HepG2 (cell line): ENCODE results near the gene NDUFB10. TPM values are rescaled to one million over a fixed set of nuclear protein-coding genes. Genes with fewer than 3 reads are reported as not detected.

ENCODE experiments used
- ATAC-seq: fragments of 200-7000 bp; cut with Tn5 transposase; 3 replicates; pipeline ENCODE4 v1.9.1; 2020; ENCODE audit warnings: mild to moderate bottlenecking, moderate library complexity
- BruUV-seq: library from RNA; stranded (reverse); fragments of 400-500 nt; replicated peaks from 2 replicates; lab custom pipeline; 2021; lab: Mats Ljungman, UMichigan
- CTCF ChIA-PET: fragments of 300-600 bp; formaldehyde crosslinking; extraction: SDS; loops from one replicate; lab custom pipeline; 2021; ENCODE audit warnings: low total read pairs, inconsistent platforms, low intra/inter-chr PET ratio; lab: Yijun Ruan, JAX
- POLR2A ChIA-PET: fragments of 350-600 bp; sonication (Branson Sonifier 250); formaldehyde crosslinking; loops from one replicate; lab custom pipeline; 2020; ENCODE audit warnings: antibody characterized with exemption, inconsistent platforms; lab: Yijun Ruan, JAX
- DNase-seq: peaks from one replicate; pipeline ENCODE4 v3.0.0-alpha.2; 2015; ENCODE audit warnings: low spot score
- FAIRE-seq: peaks from 3 replicates; lab custom pipeline; 2011; peaks lifted over from hg19 to GRCh38; lab: Jason Lieb, UNC
- H2AFZ ChIP-seq: one replicate; pipeline ENCODE4 v1.6.1; 2011; ENCODE audit warnings: low read length, inconsistent platforms
- H3K27ac ChIP-seq: fragments of 300-600 bp; 3 replicates; pipeline ENCODE4 v1.8.0; 2011; ENCODE audit warnings: mixed run types, mild to moderate bottlenecking, mixed read lengths, low read length, inconsistent platforms; ENCODE audit not compliant: insufficient read depth; ENCODE audit errors: extremely low read length
- H3K27me3 ChIP-seq, 2 experiments: fragments of 200-600 bp in 1 of 2; 2 replicates in 1 of 2; 3 replicates in 1 of 2; pipeline versions ENCODE4 v1.6.0 to v1.8.0; 2011; ENCODE audit warnings: low read length in 2 of 2, mild to moderate bottlenecking in 2 of 2, moderate library complexity in 2 of 2, inconsistent platforms in 1 of 2; ENCODE audit not compliant: insufficient read depth in 2 of 2, control insufficient read depth in 1 of 2
- H3K36me3 ChIP-seq, 2 experiments: fragments of 200-600 bp in 1 of 2; replicated peaks in 1 of 2; 2 replicates in 1 of 2; 3 replicates in 1 of 2; pipeline versions ENCODE4 v1.5.1 to v1.8.0; 2011; ENCODE audit warnings: low read length in 2 of 2, inconsistent platforms in 1 of 2; ENCODE audit not compliant: insufficient read depth in 2 of 2, control insufficient read depth in 1 of 2
- H3K4me1 ChIP-seq: 2 replicates; pipeline ENCODE4 v1.5.1; 2012; ENCODE audit warnings: low read length, inconsistent platforms; ENCODE audit not compliant: insufficient read depth
- H3K4me2 ChIP-seq: 2 replicates; pipeline ENCODE4 v1.6.0; 2011; ENCODE audit warnings: low read depth, low read length, inconsistent platforms
- H3K4me3 ChIP-seq, 3 experiments: fragments of 200-600 bp in 1 of 3; sonication (generic), shearing (Covaris generic) in 1 of 3; replicated peaks in 1 of 3; 2 replicates each; pipeline ENCODE4 v1.5.1; 2011 to 2016; ENCODE audit warnings: low read length in 3 of 3, inconsistent platforms in 2 of 3, low read depth in 2 of 3, mild to moderate bottlenecking in 2 of 3, control low read depth in 1 of 3, mixed read lengths in 1 of 3; ENCODE audit not compliant: insufficient read depth in 1 of 3
- H3K79me2 ChIP-seq: one replicate; pipeline ENCODE4 v1.6.1; 2011; ENCODE audit warnings: low read length, inconsistent platforms; ENCODE audit not compliant: insufficient read depth
- H3K9ac ChIP-seq: 2 replicates; pipeline ENCODE4 v1.6.0; 2011; ENCODE audit warnings: mild to moderate bottlenecking, low read depth, low read length, inconsistent platforms; ENCODE audit not compliant: insufficient read depth
- H3K9me3 ChIP-seq: 2 replicates; pipeline ENCODE4 v1.5.1; 2012; ENCODE audit warnings: mild to moderate bottlenecking, low read length
- H4K20me1 ChIP-seq: 2 replicates; pipeline ENCODE4 v1.6.0; 2011; ENCODE audit warnings: inconsistent platforms, mild to moderate bottlenecking, low read length, moderate library complexity; ENCODE audit not compliant: insufficient read depth
- ATRX ChIP-seq: sonication (generic); formaldehyde crosslinking; IDR thresholded peaks from 2 replicates; pipeline ENCODE4 v1.4.0; 2020; ENCODE audit warnings: missing genetic modification reagents, borderline replicate concordance
- MEF2D ChIP-seq: sonication (generic); formaldehyde crosslinking; IDR thresholded peaks from 2 replicates; pipeline ENCODE4 v1.5.1; 2020; ENCODE audit warnings: mild to moderate bottlenecking, missing genetic modification reagents
- NFKBIZ ChIP-seq: IDR thresholded peaks from 2 replicates; pipeline ENCODE4 v1.6.1; 2018; ENCODE audit warnings: missing genetic modification reagents, missing compliant biosample characterization
- PAXIP1 ChIP-seq: sonication (generic); formaldehyde crosslinking; conservative IDR thresholded peaks from 2 replicates; pipeline ENCODE4 v1.4.0; 2020; ENCODE audit warnings: mild to moderate bottlenecking, missing genetic modification reagents, moderate library complexity
- POLR2AphosphoS5 ChIP-seq: IDR thresholded peaks from 2 replicates; pipeline ENCODE4 v1.6.1; 2012; ENCODE audit warnings: low read depth, low read length
- PTBP1 ChIP-seq: fragments of 200-400 bp; formaldehyde crosslinking; IDR thresholded peaks from 2 replicates; pipeline ENCODE4 v1.6.1; 2018; ENCODE audit warnings: low read length, low read depth; ENCODE audit not compliant: poor library complexity, severe bottlenecking
- ZBTB21 ChIP-seq: sonication (generic); formaldehyde crosslinking; IDR thresholded peaks from 2 replicates; pipeline ENCODE4 v1.4.0; 2020; ENCODE audit warnings: missing genetic modification reagents
- ZFP36 ChIP-seq: fragments of 150-350 bp; IDR thresholded peaks from 2 replicates; pipeline ENCODE4 v1.6.1; 2018; ENCODE audit warnings: borderline replicate concordance, low read length, low read depth; ENCODE audit not compliant: partially characterized antibody
- ZFP82 ChIP-seq: sonication (generic); formaldehyde crosslinking; IDR thresholded peaks from 2 replicates; pipeline ENCODE4 v1.5.1; 2020; ENCODE audit warnings: mild to moderate bottlenecking, missing genetic modification reagents, borderline replicate concordance
- ZNF484 ChIP-seq: sonication (generic); formaldehyde crosslinking; IDR thresholded peaks from 2 replicates; pipeline ENCODE4 v1.5.1; 2020; ENCODE audit warnings: mild to moderate bottlenecking, low read depth, missing genetic modification reagents, borderline replicate concordance
- ZNF530 ChIP-seq: sonication (generic); formaldehyde crosslinking; IDR thresholded peaks from 2 replicates; pipeline ENCODE4 v1.5.0; 2020; ENCODE audit warnings: low read depth, mild to moderate bottlenecking, missing genetic modification reagents
- ZNF678 ChIP-seq: sonication (generic); formaldehyde crosslinking; IDR thresholded peaks from 2 replicates; pipeline ENCODE4 v1.4.0; 2020; ENCODE audit warnings: mild to moderate bottlenecking, missing genetic modification reagents
- ZNF790 ChIP-seq: sonication (generic); formaldehyde crosslinking; IDR thresholded peaks from 2 replicates; pipeline ENCODE4 v1.8.0; 2022; ENCODE audit warnings: missing genetic modification reagents, mild to moderate bottlenecking, borderline replicate concordance
- ZZZ3 ChIP-seq: sonication (generic); formaldehyde crosslinking; IDR thresholded peaks from 2 replicates; pipeline ENCODE4 v1.4.0; 2020; ENCODE audit warnings: missing genetic modification reagents, mild to moderate bottlenecking, borderline replicate concordance
- WGBS: methylation state at CpG from one replicate; pipeline ENCODE4 v1.1.6; 2017; ENCODE audit warnings: low lambda C conversion rate; 5-methylcytosine and 5-hydroxymethylcytosine counted together
- in situ Hi-C: cut with HindIII; loops from 2 replicates; pipeline ENCODE4 v1.10.0; 2017; ENCODE audit warnings: low pct_unique_long_range_greater_than_20kb; ENCODE audit not compliant: extremely low pct_ligation_motif_present
- intact Hi-C: fragments of 100-400 bp; cut with micrococcal nuclease; formaldehyde crosslinking; loops from one replicate; pipeline ENCODE4 v1.10.0; 2022; ENCODE audit not compliant: unreplicated experiment
- polyA plus RNA-seq, 8 experiments: library from polyadenylated mRNA; depleted of rRNA in 3 of 8; stranded (reverse) in 7 of 8; unstranded in 1 of 8; fragments of >200 nt; fragmentation: Illumina TruSeq in 4 of 8; extraction: Trizol in 4 of 8; gene quantifications; 2 replicates each; pipeline versions ENCODE4 v1.2.1 to v1.2.3, GENCODE V29; 2011 to 2016; ENCODE audit warnings: low read depth in 4 of 8, missing spikeins in 1 of 8, mixed read lengths in 1 of 8; ENCODE audit not compliant: insufficient read depth in 1 of 8
- total RNA-seq, 5 experiments: library from RNA; depleted of rRNA; stranded (reverse); fragments of >200 nt; fragmentation: Illumina TruSeq; extraction: Trizol; gene quantifications; 2 replicates each; pipeline ENCODE4 v1.2.3, GENCODE V29; 2016; ENCODE audit warnings: low read depth in 1 of 5
- TF ChIP-seq, protein P1 (sequence below): conservative IDR thresholded peaks from 2 replicates; pipeline ENCODE4 v1.6.1; 2018; ENCODE audit warnings: missing genetic modification reagents

Gene NDUFB10
- total and polyA plus RNA-seq, 2 of the 13 experiments (the other 11 are each of a cell fraction or from before 2014, with no cell fraction given), result 68.6 to 157 TPM

GRCh38 chr16:1978476-1979120, 19.3 kb downstream of the NDUFB10 start:
- intact Hi-C loops (no loop called here), in situ Hi-C loops (no loop called here)
- Histone ChIP-seq H4K20me1 (no peaks in the 10 kb centered on the region), H3K9ac (no peak overlapping the region), H3K79me2 (peaks cover 2% of the 10 kb centered on the region), H3K4me3 (no peak overlapping the region), H3K4me1 (peaks cover 22% of the 10 kb centered on the region), H3K27me3 (no peaks in the 10 kb centered on the region), H3K36me3 (peaks cover 21 to 34% of the 10 kb centered on the region in 2 experiments; a peak in 3 of 5 replicates), H3K9me3 (no peaks in the 10 kb centered on the region), H3K27ac (no peak overlapping the region), H3K4me2 (no peak overlapping the region), H2AFZ (no peak overlapping the region)
- 95% methylated on average over 27 of the region's 37 CpGs for WGBS
- ATAC-seq, result no peak
- CTCF ChIA-PET, result no interaction called here
- POLR2A ChIA-PET, result interaction anchor here (0.6 to 1.4 kb wide), 2 partner anchors 14 to 145 kb away, joined by 3 to 4 read pairs; partner anchors contain the start of gene RPS2
- TF ChIP-seq ZFP82 (CRISPR knock-in tag), result no peak
- no peak for TF ChIP-seq NFKBIZ (CRISPR knock-in tag)
- TF ChIP-seq, protein P1, sequence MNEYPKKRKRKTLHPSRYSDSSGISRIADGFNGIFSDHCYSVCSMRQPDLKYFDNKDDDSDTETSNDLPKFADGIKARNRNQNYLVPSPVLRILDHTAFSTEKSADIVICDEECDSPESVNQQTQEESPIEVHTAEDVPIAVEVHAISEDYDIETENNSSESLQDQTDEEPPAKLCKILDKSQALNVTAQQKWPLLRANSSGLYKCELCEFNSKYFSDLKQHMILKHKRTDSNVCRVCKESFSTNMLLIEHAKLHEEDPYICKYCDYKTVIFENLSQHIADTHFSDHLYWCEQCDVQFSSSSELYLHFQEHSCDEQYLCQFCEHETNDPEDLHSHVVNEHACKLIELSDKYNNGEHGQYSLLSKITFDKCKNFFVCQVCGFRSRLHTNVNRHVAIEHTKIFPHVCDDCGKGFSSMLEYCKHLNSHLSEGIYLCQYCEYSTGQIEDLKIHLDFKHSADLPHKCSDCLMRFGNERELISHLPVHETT (CRISPR knock-in tag), result no peak
- TF ChIP-seq POLR2AphosphoS5, result no peak
- no peak for TF ChIP-seq PAXIP1 (CRISPR knock-in tag)
- TF ChIP-seq ZZZ3 (CRISPR knock-in tag), result no peak
- TF ChIP-seq PTBP1, result no peak
- TF ChIP-seq ZNF790 (CRISPR knock-in tag), result no peak
- TF ChIP-seq ZNF484 (CRISPR knock-in tag), result no peak
- no peak for TF ChIP-seq ZFP36
- no peak for TF ChIP-seq ZNF678
- no peak for TF ChIP-seq MEF2D (CRISPR knock-in tag)
- no peak for TF ChIP-seq ATRX (CRISPR knock-in tag)
- no peak for TF ChIP-seq ZNF530 (CRISPR knock-in tag)
- TF ChIP-seq ZBTB21, result no peak
- no peak for FAIRE-seq
- no TSS peak for BruUV-seq
- no peak for DNase-seq
